GM12878 (cell line): Measurements from ENCODE around the gene KHK.

Source experiments
- ETV6 ChIP-seq, 2 experiments: fragments of 450-650 bp in 1 of 2; IDR thresholded peaks in 1 of 2; conservative IDR thresholded peaks in 1 of 2; 2 replicates each; pipeline ENCODE4 v1.6.1; 2014; ENCODE audit warnings: antibody characterized with exemption in 1 of 2, borderline replicate concordance in 1 of 2, low read depth in 1 of 2, mild to moderate bottlenecking in 1 of 2, moderate library complexity in 1 of 2
- NR2C2 ChIP-seq: IDR thresholded peaks from 2 replicates; pipeline ENCODE4 v1.6.1; 2011; ENCODE audit warnings: borderline replicate concordance, low read depth; ENCODE audit not compliant: control insufficient read depth, insufficient read length

DNA sequence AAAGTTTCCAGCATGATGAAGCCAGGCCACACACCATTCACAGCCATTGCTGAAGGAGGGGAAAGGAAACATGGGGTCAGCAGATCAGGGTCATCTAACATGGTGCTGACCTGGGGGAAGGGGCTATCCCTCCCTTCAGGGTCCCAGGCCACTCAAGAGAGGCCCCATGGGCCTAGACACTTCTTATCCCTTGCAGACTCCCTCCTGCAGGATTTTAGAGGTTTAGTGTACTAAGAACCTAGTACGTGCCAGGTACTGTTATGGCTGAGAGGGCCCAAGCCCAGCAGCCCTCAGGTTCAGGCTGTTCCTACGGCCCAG lies 8.8 kb downstream of the KHK start:
- no peak for TF ChIP-seq NR2C2
- TF ChIP-seq ETV6 (conservative IDR thresholded peaks at IDR 0.05 in 1 of 2, IDR thresholded peaks at IDR 0.05 in 1 of 2; ENCODE audit: borderline replicate concordance in 1 of 2, low read depth in 1 of 2) = no peak
